IPS DF 6.9 (cell line): ENCODE results near the gene TAB2.
"Not testable (repeated sequence)": the region's sequence is repeated elsewhere in the genome, so short reads cannot be mapped to it uniquely, and the experiment has no call there.

Experiments used
- DNase-seq: peaks from one replicate; pipeline ENCODE4 v3.0.0-alpha.2; 2013; ENCODE audit warnings: low read depth, low spot score
- H3K27ac ChIP-seq: one replicate; pipeline ENCODE4 v1.5.1; 2013; ENCODE audit warnings: low read length, control low read depth
- H3K27me3 ChIP-seq: 2 replicates; pipeline ENCODE4 v1.6.1; 2013; ENCODE audit warnings: mild to moderate bottlenecking, low read length; ENCODE audit not compliant: control insufficient read depth, insufficient read depth
- H3K36me3 ChIP-seq: 2 replicates; pipeline ENCODE4 v1.6.1; 2013; ENCODE audit warnings: low read length; ENCODE audit not compliant: control insufficient read depth, insufficient read depth
- H3K4me1 ChIP-seq: 2 replicates; pipeline ENCODE4 v1.6.1; 2013; ENCODE audit warnings: low read length; ENCODE audit not compliant: control insufficient read depth, insufficient read depth
- H3K4me3 ChIP-seq: 2 replicates; pipeline ENCODE4 v1.5.1; 2013; ENCODE audit warnings: mild to moderate bottlenecking, low read length
- H3K9me3 ChIP-seq: 2 replicates; pipeline ENCODE4 v1.6.1; 2013; ENCODE audit warnings: low read length, inconsistent platforms; ENCODE audit not compliant: control insufficient read depth, insufficient read depth
- WGBS: extraction: QIAGEN DNeasy Blood & Tissue Kit; methylation state at CpG from one replicate; pipeline ENCODE4 v1.1.7; 2013; ENCODE audit warnings: mixed read lengths, missing lambda C conversion rate; ENCODE audit not compliant: insufficient read length, insufficient coverage; 5-methylcytosine and 5-hydroxymethylcytosine counted together

The TAB2 gene

DNA sequence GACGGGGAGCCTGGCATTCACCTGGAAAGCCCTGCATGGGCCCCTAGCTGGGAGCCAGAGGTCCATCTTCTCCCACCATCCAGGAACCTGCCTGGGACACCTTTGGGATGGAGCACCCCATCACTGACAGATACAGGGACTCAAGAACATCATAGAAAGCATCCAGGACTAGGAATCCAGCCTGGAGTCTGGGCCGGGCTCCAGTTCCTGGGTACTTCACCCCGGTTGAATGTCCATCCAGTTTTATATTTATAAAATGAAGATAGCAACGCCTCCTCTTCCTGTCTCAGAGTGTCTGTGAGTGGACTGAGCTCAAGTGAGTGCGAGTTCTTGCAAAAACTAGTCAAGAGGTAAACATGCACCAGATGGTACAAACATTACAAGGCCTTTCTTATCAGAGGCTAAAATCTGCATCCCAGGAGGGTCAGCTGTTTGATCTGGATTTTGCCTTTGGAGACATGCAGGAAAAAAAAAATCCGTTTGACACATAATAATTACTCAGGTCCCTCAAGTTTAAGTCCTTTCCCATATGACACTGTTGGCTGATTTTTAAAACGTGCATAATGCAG lies 139.9 kb downstream of the TAB2 start:
- no peak overlapping the region for H3K27ac ChIP-seq
- H3K36me3 ChIP-seq: no peaks in the 10 kb centered on the region
- DNase-seq: no peak
- H3K4me3 ChIP-seq: no peak overlapping the region
- H3K4me1 ChIP-seq: no peaks in the 10 kb centered on the region
- no peaks in the 10 kb centered on the region for H3K9me3 ChIP-seq
- peaks cover under 1% of the 10 kb centered on the region; the same call in 1 of the 2 replicates for H3K27me3 ChIP-seq
- no CpG with 5 or more reads among the region's 7 CpGs for WGBS

- Histone ChIP-seq H3K27me3 (no peaks in the 10 kb centered on the region), H3K9me3 (no peaks in the 10 kb centered on the region), H3K36me3 (no peaks in the 10 kb centered on the region), H3K27ac (no peak overlapping the region), H3K4me3 (no peak overlapping the region), H3K4me1 (no peaks in the 10 kb centered on the region)
- no CpG with 5 or more reads among the region's 7 CpGs for WGBS
- no peak for DNase-seq
Observed at GRCh38 chr6:149458196-149458595, 140.7 kb downstream of the TAB2 start.

DNA sequence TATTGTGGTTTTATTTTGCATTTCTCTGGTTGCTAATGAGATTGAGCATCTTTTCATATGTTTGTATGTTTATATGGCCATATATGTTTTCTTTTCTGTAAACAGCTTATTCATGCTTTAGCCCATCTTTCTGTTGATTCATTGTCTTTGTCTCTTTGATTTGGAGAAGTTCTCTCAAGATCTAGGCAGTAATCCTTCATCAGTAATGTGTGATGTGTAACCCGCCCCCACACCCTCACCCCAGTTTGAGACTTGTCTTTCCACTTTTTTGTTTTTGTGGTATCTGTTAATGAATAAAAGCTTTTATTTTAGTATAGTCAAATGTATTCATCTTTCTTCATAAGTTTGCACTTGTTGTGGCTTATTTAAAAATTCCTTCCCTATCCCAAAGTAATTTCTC lies 141.3 kb downstream of the TAB2 start:
- no CpG with 5 or more reads among the region's 1 CpG for WGBS
- H3K36me3 ChIP-seq: no peaks in the 10 kb centered on the region

GRCh38 chr6:149459761-149460160 lies 142.2 kb downstream of the TAB2 start:
- Histone ChIP-seq H3K36me3 (no peaks in the 10 kb centered on the region), H3K4me1 (no peaks in the 10 kb centered on the region), H3K27me3 (no peaks in the 10 kb centered on the region), H3K4me3 (no peak overlapping the region), H3K9me3 (no peaks in the 10 kb centered on the region), H3K27ac (no peak overlapping the region)
- WGBS: no CpG with 5 or more reads among the region's 5 CpGs
- DNase-seq: no peak

More for the DNA sequence above, 141.3 kb downstream of the TAB2 start:
- Histone ChIP-seq H3K27me3 (no peaks in the 10 kb centered on the region), H3K27ac (no peak overlapping the region), H3K4me3 (no peak overlapping the region), H3K4me1 (no peaks in the 10 kb centered on the region), H3K9me3 (no peaks in the 10 kb centered on the region)
- no peak for DNase-seq

- H3K4me1 ChIP-seq, H3K9me3 ChIP-seq, H3K4me3 ChIP-seq, H3K36me3 ChIP-seq, H3K27me3 ChIP-seq, DNase-seq, H3K27ac ChIP-seq: not testable (repeated sequence)
- no CpG with 5 or more reads among the region's 3 CpGs for WGBS
Observed at GRCh38 chr6:149460249-149460648, 142.7 kb downstream of the TAB2 start.
